GM21576 (cell line): Measurements from ENCODE around the gene PYGO2.
A peak's percentile ranks its signal among the peaks of the same experiment; 100 is the strongest.

ENCODE experiments used
- ATAC-seq: cut with Tn5 transposase; IDR thresholded peaks from one replicate; pipeline ENCODE4 v1.9.1; 2021; ENCODE audit warnings: mild to moderate bottlenecking, moderate library complexity; ENCODE audit not compliant: unreplicated experiment

Gene PYGO2, protein sequence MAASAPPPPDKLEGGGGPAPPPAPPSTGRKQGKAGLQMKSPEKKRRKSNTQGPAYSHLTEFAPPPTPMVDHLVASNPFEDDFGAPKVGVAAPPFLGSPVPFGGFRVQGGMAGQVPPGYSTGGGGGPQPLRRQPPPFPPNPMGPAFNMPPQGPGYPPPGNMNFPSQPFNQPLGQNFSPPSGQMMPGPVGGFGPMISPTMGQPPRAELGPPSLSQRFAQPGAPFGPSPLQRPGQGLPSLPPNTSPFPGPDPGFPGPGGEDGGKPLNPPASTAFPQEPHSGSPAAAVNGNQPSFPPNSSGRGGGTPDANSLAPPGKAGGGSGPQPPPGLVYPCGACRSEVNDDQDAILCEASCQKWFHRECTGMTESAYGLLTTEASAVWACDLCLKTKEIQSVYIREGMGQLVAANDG

DNA sequence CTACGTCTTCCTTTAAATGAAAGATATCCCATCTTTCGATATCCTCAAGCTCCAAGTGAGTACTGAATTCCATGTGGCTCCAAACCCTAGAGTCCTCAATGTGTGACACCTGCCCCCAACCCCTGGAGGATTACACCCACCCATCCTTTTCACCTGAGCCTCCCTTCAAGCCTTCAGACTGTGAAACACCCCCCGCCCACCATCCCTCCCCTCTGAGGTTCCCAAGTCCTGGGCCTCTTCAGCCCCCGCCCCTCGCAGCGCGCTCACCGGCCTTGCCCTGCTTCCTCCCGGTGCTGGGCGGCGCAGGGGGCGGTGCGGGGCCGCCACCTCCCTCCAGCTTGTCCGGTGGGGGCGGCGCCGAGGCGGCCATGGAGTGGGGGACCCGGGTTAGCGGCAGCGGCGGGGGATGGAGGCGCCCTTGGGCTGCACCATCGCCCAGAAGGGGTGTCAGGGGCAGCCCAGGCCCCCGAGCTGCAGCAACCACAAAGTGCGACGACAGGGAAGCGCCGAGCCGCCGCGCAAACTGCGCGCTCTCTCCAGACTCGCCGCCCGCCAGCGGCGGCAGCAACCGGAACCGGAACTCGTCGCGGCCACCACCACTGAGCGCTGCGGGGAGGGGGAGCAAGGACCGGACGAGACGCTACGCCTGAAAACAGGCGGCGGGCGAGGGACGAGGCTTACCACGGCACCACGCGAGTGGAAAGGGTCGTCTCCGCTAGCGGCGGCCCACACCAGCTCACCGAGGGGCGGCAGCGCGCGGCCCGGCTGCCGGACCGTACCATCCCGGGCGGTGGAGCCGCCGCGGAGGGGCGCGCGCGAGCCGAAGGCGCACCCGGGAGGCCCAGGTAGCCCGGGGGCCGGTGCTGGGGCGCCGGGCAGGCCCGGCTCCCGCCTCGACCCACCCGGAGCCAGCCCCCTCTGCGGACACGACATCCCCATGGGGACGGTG is at the start of gene PYGO2:
Gene PYGO2, minus strand, starts transcription at position 576 of the 949 bp plus-strand sequence. Its CDS starts 206 bp downstream, at position 370.
- peak; percentile 71 for ATAC-seq

DNA sequence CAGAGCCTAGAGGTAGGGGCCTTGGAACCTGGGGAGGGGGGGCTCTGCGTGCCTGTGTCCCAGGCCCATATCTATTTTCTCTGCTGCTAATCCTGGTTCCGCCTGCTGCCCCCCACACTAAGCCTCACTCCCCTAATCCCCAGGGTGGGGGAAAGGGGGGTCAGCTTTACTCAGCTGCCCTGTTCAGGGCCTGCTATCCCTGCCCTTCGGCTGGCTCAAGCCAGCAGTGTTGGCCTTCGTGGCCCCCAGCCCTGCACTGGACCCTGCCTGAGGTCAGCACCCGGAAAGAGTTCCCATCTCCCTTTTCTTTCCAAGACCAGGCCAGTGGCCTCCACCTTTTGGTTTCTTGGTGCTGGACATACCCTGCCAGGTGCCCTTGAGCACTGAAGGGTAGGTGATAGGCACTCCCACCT is 49.4 kb upstream of the PYGO2 start:
- no peak for ATAC-seq

DNA sequence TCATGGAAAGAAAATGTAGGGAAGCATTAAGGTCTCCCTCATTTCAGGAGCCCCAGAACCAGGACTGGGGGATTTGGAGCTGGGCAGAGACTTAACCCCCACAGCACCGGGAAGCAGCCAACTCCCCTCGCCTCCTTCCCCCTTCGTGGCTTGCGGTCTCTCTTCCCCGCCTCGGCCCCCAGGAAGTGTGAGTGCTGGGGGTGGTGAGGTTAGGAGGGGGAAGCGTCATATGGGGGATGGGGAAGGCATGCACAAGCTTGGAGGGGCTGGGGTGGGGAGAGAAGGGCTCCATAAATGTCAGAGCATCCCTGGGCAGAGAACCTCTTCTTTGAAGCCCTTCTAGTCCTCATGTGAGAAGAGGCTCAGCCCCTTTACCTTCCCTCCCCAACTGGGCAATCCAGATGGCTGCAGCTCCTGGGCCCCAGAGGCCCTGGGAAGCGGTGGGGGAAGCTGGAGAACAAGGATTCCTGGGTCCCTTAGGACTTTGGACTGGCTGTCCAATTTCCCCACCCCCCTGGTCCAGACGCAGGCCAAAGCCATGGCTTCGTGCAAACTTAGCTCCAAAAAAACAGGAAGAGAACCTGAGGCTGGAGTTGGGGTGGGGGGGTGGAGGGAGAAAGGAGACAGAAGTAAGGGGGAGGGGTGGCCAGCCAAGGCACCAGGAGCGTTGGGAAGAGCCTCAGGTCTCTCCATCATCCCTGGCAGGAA is 48.8 kb upstream of the PYGO2 start:
- no peak for ATAC-seq

DNA sequence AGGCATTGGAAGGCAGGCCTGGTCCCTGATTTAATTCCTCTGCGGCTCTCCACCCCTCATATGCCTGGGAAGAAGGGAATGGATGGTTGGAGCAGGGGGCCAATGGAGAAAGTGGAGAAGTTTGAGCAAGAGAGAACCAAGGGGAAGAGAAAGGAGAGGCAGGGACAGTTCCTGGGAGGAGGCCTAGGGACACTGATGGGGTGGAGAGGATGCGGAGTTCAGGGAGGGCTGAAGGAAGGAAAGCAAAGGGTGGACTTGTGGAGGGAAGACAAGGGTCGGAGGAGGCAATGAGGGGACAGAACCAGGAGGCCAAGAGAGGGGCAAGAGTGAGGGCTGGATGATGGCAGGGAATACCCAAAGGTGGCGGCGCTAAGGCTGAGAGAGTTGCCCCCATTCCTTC is 48.2 kb upstream of the PYGO2 start:
- no peak for ATAC-seq

DNA sequence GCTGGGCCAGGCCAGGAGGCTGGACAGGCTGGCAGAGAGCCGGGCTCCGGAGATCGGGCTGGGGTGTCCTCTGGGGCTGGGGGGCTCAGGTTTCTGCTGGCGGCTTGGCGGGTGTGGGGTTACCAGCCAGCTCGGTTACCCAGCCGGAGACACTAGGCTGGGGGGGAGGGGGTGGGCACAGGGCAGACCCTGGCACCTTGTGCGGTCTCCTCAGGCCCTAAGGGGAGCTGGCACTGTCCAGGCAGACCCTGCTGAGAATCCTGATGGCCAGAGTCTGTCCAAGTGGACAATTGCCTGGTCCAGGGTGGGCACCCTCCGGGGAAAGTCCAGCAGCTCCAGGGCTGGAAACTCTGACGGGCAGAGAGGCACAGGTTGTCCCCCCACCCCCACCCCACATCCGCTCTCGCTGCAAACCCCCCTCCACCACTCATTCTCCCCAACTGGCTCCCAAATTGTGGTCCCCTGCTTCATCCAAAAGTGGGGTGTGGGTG is 47.7 kb upstream of the PYGO2 start:
- no peak for ATAC-seq

DNA sequence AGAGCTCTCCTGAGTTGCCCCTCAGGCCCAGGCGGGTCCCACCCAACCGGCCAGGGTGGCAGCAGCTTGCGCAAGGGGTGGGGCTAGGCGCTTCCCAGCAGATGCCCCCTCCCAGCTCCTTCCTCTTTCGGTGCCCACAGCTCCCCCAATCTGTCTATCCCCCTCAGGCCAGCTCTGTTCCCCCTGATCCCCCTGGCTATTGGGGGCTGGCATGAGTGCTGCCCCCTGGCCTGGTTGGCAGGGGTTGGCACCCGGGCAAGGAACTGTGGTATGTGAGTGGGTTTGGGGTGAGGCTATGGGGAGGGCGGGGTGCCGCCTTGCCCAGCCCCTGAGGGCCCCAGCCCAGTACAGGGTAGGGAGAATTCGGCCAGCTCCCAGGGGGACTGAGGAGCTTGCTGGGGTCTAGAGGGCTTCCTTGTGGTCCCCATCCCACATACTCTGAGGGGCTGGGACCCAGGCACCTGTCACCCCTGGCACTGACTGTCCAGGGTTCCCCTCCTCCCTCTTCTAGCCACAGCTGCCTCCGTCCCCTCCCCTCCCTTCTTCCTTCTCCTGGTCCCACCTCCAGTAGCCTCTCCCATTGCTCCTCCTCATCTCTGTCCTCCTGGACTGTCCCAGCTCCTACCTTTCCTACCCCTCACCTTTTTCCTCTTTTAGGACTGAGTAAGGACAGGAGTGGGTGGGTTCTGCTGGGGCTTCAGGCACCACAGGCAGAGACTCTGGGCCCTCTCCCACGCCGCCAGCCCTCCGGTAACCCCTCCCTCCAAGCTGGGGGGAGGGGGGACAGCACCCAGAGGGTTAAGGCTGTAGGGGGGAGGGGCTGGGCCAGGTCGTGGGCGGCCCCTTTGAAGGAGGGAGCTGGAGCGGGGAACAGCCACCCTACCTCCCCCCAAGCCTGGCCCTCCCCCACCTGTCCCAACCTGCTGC is 46.7 kb upstream of the PYGO2 start:
- ATAC-seq = no peak

DNA sequence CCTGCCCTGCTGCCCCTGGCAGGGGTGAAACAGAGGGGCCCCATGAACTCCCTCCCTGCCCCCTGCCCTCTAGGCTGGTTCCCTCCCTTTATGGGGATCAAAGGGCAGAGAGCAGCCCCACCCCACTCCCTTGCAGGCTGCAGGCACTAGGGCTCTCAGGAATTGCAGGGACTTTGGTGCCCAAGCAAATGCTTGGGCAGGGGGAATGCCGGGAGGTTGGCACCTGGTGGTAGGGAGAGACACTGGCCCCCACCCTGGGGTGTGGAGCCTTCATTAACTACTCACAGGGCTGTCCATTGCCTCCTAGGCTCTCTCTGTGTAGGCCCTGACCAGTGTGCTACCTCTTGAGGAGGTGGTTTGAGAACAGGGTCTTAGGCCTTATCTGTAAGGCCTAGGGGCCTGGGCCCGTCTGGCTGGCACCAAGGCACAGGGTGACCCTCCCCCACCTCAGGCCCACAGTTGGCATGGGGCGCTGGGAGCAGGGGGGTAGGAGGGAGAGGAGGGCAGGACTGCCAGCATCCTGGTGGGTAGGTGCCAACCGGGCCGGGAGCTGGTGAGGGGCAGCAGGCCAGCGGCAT is 45.8 kb upstream of the PYGO2 start:
- ATAC-seq = no peak

DNA sequence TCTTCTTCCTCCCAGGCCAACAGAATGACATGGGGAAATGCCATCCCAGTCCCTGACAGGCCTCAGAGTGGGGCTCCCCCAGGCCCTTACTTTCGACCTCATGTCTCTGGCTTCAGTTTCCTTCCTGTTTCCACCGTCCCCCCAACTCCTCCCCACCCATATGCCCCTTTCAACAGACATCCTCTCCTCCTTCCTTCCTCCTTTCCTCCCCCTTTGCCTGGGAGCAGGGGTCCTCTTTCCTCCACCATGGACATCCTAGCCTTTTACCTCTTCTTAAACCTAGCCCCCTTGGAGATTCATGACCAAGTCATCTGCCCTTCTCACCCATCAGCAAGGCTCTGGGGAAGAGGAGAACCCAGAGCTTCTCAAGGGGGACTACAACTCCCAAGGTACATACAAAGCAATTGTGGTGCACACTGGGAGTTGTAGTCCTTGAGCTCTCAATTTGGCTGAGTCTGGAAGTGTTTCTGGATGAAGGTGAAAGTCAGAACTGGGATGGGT is 45.1 kb upstream of the PYGO2 start:
- ATAC-seq = no peak

DNA sequence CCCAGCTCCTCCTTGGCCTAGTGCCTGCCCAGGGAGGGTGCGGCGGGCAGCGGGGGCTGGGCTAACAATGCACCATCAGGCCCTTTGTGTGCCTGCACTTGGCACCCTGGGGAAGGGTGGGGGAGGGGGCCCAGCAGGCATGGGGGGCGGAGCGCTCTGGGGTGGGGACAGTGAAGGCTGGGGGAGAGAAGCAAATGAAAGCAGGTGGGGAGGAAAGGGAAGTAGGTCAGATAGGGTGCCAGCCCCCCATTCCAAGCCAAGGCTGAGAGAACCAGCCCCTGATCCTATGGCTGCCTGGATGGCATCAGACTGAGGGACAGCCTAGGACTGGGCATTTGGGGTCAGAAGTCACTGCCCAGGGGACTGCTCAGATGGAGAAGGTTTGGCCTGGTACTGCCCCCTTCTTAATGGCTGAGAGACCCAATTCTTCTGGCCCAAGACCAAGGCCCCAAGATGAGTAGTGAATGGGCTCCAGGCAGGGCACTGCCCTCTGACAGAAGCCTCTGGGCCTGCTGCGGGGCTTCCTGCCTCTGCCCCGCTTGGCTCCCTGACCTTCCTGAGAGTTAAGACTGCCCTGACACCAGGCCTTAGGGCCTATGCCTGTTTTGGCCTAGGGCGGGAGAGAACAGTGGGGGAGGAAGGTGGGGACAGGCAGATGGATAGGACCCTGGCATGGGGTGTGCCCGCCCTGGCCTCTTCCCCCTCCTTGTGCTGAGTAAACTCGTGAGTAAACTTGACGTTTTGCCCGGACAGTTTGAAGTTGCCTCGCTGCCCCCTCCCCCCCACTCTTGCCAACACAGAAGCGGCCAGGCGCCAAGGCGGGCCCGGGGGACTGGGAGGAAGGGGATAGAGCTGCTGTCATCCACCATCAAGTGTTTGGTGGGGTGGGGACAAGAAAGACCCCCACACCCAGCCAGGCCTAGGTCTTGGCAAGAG is 43.8 kb upstream of the PYGO2 start:
- no peak for ATAC-seq

DNA sequence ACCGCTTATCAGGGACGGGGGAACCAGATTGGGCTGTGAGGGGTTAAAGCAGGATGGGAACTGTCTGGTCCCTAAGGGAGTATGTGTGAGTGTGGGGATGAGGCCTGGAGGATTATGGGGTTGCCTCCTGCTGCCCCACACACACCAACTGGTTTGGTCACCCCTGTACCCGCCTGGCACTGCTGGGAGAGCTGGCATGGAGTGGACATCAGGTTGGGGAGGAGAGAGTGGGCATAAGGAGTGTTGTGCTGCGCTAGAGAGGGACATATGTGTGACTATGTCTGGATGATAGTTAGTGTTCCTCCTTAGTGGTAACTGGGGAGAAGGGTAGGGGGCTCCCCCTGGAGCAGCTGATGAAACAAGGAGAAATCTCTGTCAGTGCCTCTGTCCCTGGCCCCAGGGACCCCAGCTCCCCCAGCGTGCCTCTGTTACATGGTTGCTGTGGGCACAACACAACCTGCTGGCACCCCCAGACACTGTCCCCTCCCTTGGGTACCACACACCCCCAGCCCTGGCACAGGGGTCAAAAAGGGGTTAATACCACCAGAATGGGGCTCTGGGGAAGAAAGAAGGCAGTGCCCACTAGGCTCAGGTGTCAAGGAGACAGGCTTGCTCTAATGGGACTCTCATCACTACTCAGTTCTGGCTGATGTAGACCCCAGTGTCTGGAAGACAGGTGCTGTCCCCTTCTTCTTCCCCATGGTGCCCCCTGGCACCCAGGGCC is 42.9 kb upstream of the PYGO2 start:
- ATAC-seq = no peak

DNA sequence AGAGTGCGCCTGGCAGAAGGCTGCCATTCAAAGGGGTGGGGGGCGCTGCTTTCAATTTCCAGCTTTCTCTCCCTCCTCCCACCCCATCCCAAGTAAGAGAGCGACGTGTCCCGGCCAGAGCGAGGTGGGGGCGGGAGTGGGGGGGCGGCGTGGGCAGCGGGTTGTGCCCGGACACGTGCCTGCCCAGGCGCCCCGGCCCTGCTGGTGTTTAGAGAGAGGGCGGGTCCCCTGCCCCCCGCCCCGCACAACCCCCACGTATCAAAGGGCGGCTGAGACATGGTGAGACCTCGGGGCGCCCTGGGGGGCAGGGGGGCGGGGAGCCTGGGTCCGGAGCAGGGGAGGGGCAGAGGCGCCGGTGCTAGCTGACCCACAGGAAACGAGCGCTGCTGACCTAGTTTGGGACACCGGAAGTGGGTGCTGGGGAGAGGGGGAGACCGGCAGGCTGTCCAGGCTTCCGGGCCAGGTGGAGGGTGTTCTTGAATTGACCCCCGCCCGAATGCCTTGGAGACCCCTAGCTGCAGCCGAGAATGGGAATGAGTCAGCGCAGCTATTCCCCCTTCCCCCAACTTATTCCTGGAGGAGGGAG is 42.3 kb upstream of the PYGO2 start:
- ATAC-seq = no peak

DNA sequence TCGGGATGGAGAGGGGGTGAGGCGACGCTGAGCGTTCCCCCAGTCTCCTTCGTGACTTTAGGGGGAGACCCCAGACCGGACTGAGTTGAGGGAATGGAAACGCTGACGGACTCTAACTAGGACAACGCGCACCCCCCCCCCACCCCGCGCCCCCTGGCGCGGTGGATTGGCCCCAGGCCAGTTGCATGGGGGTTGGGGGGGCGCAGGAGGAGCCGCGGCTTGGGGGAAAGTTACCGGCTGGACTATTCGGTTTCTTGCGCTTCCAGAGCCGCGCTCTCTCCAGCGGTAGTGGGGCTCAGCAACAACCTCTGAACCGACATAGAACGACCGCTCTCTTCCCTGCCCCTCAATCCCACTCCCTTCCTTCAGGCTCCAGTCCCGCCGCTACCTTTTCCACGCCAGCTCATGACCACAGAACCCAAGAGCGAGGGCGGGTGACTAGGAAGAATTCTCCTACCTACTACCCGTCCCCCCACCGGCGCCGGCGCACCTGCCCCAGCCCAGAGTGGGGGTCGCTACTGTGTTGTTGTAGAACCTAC is 41.7 kb upstream of the PYGO2 start:
- no peak for ATAC-seq

DNA sequence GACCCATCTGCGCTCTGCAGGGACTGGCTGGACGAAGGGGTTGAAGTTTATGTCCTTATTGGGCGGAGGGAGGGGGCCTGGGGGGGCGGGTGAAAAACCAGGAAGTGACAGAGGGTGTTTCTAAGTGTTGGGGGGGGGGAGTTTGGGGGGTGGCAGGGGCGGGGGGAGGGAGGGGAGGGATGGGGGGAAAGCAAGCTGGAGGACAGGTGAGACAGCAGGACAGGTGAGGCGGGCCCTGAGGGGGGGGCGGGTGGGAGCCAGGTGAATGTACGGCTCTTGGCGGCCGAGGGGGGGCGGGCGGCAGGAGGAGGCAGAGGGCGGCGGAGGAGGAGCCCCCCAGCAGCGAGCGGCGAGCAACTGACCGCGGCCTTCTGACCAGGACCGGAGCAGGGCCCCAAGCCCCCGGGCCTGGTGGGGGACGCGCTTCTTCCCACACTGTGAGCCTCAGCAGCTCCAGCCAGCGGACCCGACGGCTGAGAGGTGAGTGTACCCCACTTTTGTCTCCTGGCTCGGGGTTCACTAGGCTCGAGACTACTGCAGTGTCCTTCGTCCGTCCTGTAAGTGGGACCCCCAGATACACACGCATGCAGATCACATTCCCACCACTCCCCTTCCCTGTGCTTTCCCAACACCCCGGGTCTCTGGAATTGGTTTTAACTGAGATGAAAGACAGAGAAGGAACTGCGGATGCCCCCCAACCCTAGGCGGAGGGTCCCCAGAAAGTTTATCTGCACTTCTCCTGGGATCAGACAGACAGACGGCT is 41.1 kb upstream of the PYGO2 start, which contains the start of gene ZBTB7B:
Gene ZBTB7B, plus strand, starts transcription at position 339 of the 763 bp plus-strand sequence. CDS start 11,859 bp downstream, outside the sequence.
- no peak for ATAC-seq

DNA sequence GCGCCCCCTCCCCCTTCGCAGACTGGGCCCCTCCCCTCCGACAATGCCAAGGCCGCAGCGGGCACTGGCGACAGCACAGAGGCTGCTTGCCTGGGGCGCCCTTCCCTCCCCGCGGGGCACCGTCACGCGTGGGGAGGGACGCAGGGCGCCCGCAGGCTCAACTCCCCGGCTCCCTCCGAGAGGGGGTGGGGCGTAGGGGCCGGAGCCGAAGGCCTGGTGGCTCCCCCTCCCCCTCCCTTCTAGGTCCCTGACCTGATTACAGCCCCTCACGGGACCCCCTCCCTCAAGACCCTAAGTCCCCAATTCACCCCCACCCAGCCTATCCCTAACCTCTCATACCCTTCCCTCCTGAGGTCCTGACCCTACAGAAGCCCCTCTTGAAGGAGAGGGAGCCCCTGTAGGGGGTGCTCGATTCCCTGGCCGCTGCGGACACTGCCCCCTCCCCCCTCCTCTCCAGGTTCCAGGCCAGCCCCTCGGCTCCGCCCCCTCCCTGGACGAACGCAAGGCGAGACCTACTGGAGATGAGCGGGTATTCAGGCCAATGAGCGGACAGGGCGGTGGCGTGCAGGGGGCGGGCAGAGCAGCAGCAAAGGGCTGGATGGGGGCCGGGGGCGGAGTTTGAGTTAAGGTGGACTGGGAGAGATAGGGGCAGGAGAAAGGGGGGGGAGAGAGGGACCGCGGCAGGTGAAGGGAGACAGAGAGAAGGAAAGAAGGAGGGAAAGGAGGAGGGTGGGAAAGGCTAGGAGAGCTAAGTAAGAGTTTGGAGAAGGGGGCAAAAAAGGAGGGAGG is 40.3 kb upstream of the PYGO2 start:
- peak; percentile 46 for ATAC-seq

DNA sequence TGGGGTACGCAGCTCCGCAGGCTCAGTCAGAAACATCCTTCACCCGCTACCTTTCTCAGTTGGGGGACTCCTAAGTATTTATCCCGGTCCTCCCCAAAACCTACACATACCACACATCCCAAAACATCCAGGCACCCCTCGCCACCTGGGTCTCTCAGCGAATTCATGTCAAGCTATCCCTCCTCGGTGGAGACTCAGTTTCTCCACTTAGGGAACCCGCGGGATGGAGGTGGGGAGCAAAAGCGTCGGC is 39.8 kb upstream of the PYGO2 start:
- ATAC-seq = peak; percentile 11
